Measurements from ENCODE around the gene NISCH. TPM values are rescaled to one million over a fixed set of nuclear protein-coding genes. Genes with fewer than 3 reads are reported as not detected.

The NISCH gene
- total and polyA plus RNA-seq, 2 of the 8 experiments (the other 6 are each of a cell fraction or from before 2014, with no cell fraction given), result 71.2 to 71.9 TPM

GRCh38 chr3:52483577-52484381 lies 28.4 kb downstream of the NISCH start:
- WGBS, 2 experiments (ENCODE audit: extremely low coverage in 1 of 2, insufficient coverage in 1 of 2, insufficient read length in 1 of 2, insufficient replicate concordance in 2 of 2, low coverage in 1 of 2, low lambda C conversion rate in 2 of 2, missing lambda C conversion rate in 1 of 2), result 97% methylated on average over 13 of the region's 13 CpGs; no CpG with 5 or more reads in 1 of the 2 experiments
- H3K79me1 ChIP-seq (ENCODE audit: low read depth, low read length), result peaks cover 2% of the 10 kb centered on the region; the same call in 1 of the 2 replicates

More at GRCh38 chr3:52483577-52484381, 28.4 kb downstream of the NISCH start:
- no peaks in the 10 kb centered on the region for H3K4me1 ChIP-seq (replicated peaks in 1 of 4; ENCODE audit: control insufficient read depth in 3 of 4, insufficient read depth in 4 of 4, low read length in 3 of 4)
- no peak overlapping the region for H2BK12ac ChIP-seq (ENCODE audit: low read depth, low read length)
- peaks cover 0 to 16% of the 10 kb centered on the region in 2 experiments for H4K20me1 ChIP-seq (replicated peaks in 1 of 2; ENCODE audit: control insufficient read depth in 1 of 2, insufficient read depth in 2 of 2, low read length in 2 of 2)
- no peak overlapping the region for H3K23ac ChIP-seq (ENCODE audit: insufficient read length)
- H2AFZ ChIP-seq (ENCODE audit: low read length), result no peak overlapping the region
- H3K36me3 ChIP-seq (ENCODE audit: control insufficient read depth in 2 of 4, insufficient read depth in 4 of 4, low read length in 3 of 4), result peaks cover 27 to 56% (median 40%) of the 10 kb centered on the region in 4 experiments
- no peak overlapping the region for H3K14ac ChIP-seq (ENCODE audit: insufficient read length)
- H2BK120ac ChIP-seq (replicated peaks; ENCODE audit: low read depth, low read length), result no peak overlapping the region
- no peak overlapping the region; the same call in 1 of the 2 replicates for H4K8ac ChIP-seq (ENCODE audit: extremely low read depth, insufficient read depth, low read length)
- ChIA-PET POLR2A (ENCODE audit: partially characterized antibody) (interaction anchor here (0.9 to 1.4 kb wide), 2 partner anchors 8 to 28 kb away, joined by 3 read pairs; no protein-coding TSS in a partner anchor), CTCF (ENCODE audit: partially characterized antibody) (interaction anchor here (0.8 to 3.1 kb wide), 8 partner anchors 12 to 128 kb away, joined by 3 to 28 read pairs (median 10); no protein-coding TSS in a partner anchor)
- no peak overlapping the region for H2BK20ac ChIP-seq (ENCODE audit: low read length)
- H3K56ac ChIP-seq (replicated peaks; ENCODE audit: insufficient read length, low read depth, low read length), result no peak overlapping the region
- H2BK5ac ChIP-seq (ENCODE audit: low read depth, low read length), result no peak overlapping the region
- no peak overlapping the region for H4K5ac ChIP-seq (ENCODE audit: insufficient read length, low read depth, low read length)
- no peaks in the 10 kb centered on the region for H3K79me2 ChIP-seq (ENCODE audit: control insufficient read depth in 1 of 2, insufficient read depth in 2 of 2, low read length in 2 of 2)
- no peak overlapping the region for H2AK5ac ChIP-seq (ENCODE audit: low read depth, low read length)
- H3K27me3 ChIP-seq (replicated peaks in 1 of 4; ENCODE audit: control insufficient read depth in 3 of 4, extremely low read depth in 1 of 4, insufficient read depth in 3 of 4, low read length in 3 of 4), result no peaks in the 10 kb centered on the region
- no peak overlapping the region for H3K4me3 ChIP-seq (ENCODE audit: extremely low read depth in 1 of 4, insufficient read depth in 2 of 4, low read depth in 3 of 4, low read length in 4 of 4)
- H3K4ac ChIP-seq (replicated peaks; ENCODE audit: insufficient read length, low read depth, low read length), result no peak overlapping the region
- TF ChIP-seq POU5F1 (IDR thresholded peaks at IDR 0.05; ENCODE audit: low read depth, low read length) (no peak), CBX8 (IDR thresholded peaks at IDR 0.05; ENCODE audit: borderline replicate concordance, low read depth, low read length) (no peak), KDM1A (IDR thresholded peaks at IDR 0.05; ENCODE audit: borderline replicate concordance, low read length) (no peak), USF2 (IDR thresholded peaks at IDR 0.05; ENCODE audit: low read length) (no peak), BRCA1 (IDR thresholded peaks at IDR 0.05; ENCODE audit: low read depth, low read length) (no peak), RBBP5 (IDR thresholded peaks at IDR 0.05; ENCODE audit: borderline replicate concordance, low read depth, low read length) (no peak), HDAC2 (IDR thresholded peaks at IDR 0.05; ENCODE audit: borderline replicate concordance in 1 of 2, low read depth in 2 of 2, low read length in 2 of 2) (no peak), SIX5 (IDR thresholded peaks at IDR 0.05; ENCODE audit: low read depth, low read length) (no peak)
- no peak overlapping the region for H3K18ac ChIP-seq (ENCODE audit: extremely low read depth, low read length)
- H3K27ac ChIP-seq (ENCODE audit: low read depth, low read length), result 0 out of 2 replicates have a peak overlapping the region, but pooled peaks have one; percentile 37
- no peak for DNase-seq (ENCODE audit: low read depth in 1 of 2, low spot score in 2 of 2)
- no peak overlapping the region for H4K91ac ChIP-seq (replicated peaks; ENCODE audit: insufficient read length, low read length)
- FAIRE-seq, result no peak
- H3K9me3 ChIP-seq (ENCODE audit: insufficient read depth in 2 of 2, low read depth in 1 of 2, low read length in 1 of 2), result no peaks in the 10 kb centered on the region
- H3K4me2 ChIP-seq (ENCODE audit: insufficient read depth in 1 of 2, low read depth in 2 of 2, low read length in 2 of 2), result no peak overlapping the region
- no peak overlapping the region for H2BK15ac ChIP-seq (ENCODE audit: low read length)
- no peaks in the 10 kb centered on the region for H3K23me2 ChIP-seq (ENCODE audit: low read depth, low read length)
- no peak overlapping the region for H3K9ac ChIP-seq (replicated peaks in 1 of 4; ENCODE audit: extremely low read depth in 1 of 4, low read depth in 3 of 4, low read length in 3 of 4)

All from H1 (cell line).